Thymus (tissue), 11 donors: Measurements from ENCODE around the gene PBX1. TPM values are rescaled to one million over a fixed set of nuclear protein-coding genes. Genes with fewer than 3 reads are reported as not detected.
"Not testable (repeated sequence)": the region's sequence is repeated elsewhere in the genome, so short reads cannot be mapped to it uniquely, and the experiment has no call there.

ENCODE experiments used
- DNase-seq, 9 donors: peaks; one replicate each; pipeline ENCODE4 v3.0.0-alpha.2; 2013; ENCODE audit warnings: low spot score in 9 of 9, low read depth in 6 of 9, missing footprints in 1 of 9
- H3K27ac ChIP-seq, 2 donors: one replicate each; pipeline ENCODE4 v1.5.1; 2013; ENCODE audit warnings: control low read depth in 1 of 2, low read depth in 1 of 2, low read length in 1 of 2, mild to moderate bottlenecking in 1 of 2, moderate library complexity in 1 of 2
- H3K27me3 ChIP-seq, 2 donors: one replicate each; pipeline ENCODE4 v1.5.1; 2013; ENCODE audit warnings: low read length in 1 of 2; ENCODE audit not compliant: control insufficient read depth in 2 of 2, insufficient read depth in 1 of 2
- H3K36me3 ChIP-seq, 2 donors: one replicate each; pipeline ENCODE4 v1.5.1; 2013; ENCODE audit warnings: low read length in 1 of 2, mild to moderate bottlenecking in 1 of 2, moderate library complexity in 1 of 2; ENCODE audit not compliant: control insufficient read depth in 2 of 2, insufficient read depth in 2 of 2
- H3K4me1 ChIP-seq, 2 donors: one replicate each; pipeline ENCODE4 v1.5.1; 2013; ENCODE audit warnings: low read length in 2 of 2; ENCODE audit not compliant: control insufficient read depth in 2 of 2, insufficient read depth in 2 of 2
- H3K4me3 ChIP-seq, 2 donors: one replicate each; pipeline ENCODE4 v1.5.1; 2013; ENCODE audit warnings: low read length in 2 of 2, control low read depth in 1 of 2, mild to moderate bottlenecking in 1 of 2
- H3K9me3 ChIP-seq, 2 donors: one replicate each; pipeline ENCODE4 v1.5.1; 2013; ENCODE audit warnings: low read length in 1 of 2, mild to moderate bottlenecking in 1 of 2; ENCODE audit not compliant: control insufficient read depth in 2 of 2, insufficient read depth in 1 of 2
- whole genome bisulfite sequencing: extraction: QIAGEN DNeasy Blood & Tissue Kit; methylation state at CpG from one replicate; pipeline ENCODE4 v1.1.7; 2013; 5-methylcytosine and 5-hydroxymethylcytosine counted together
- polyA plus RNA-seq: library from polyadenylated mRNA; stranded (reverse); fragments of 200-250 nt; gene quantifications from one replicate; pipeline ENCODE4 v1.2.3, GENCODE V29; 2013
- total RNA-seq: library from RNA; stranded (reverse); fragments of 120-200 nt; gene quantifications from one replicate; pipeline ENCODE4 v1.2.4, GENCODE V29; 2013
- donor health status: healthy.

The PBX1 gene
- total and polyA plus RNA-seq, 2 donors, result 12.7 to 12.9 TPM

- Histone ChIP-seq H3K27me3 (no peaks in the 10 kb centered on the region), H3K27ac (no peak overlapping the region), H3K4me1 (no peaks in the 10 kb centered on the region), H3K36me3 (no peaks in the 10 kb centered on the region), H3K4me3 (no peak overlapping the region), H3K9me3 (no peaks in the 10 kb centered on the region)
- DNase-seq, result no peak
- 96% methylated on average over 5 of the region's 5 CpGs for WGBS
Measured at GRCh38 chr1:164592634-164593033, 33.6 kb downstream of the PBX1 start.

GRCh38 chr1:164595212-164595611, 36.2 kb downstream of the PBX1 start:
- Histone ChIP-seq H3K9me3 (no peaks in the 10 kb centered on the region), H3K4me3 (no peak overlapping the region), H3K27me3 (no peaks in the 10 kb centered on the region), H3K36me3 (no peaks in the 10 kb centered on the region), H3K27ac (no peak overlapping the region), H3K4me1 (no peaks in the 10 kb centered on the region)
- DNase-seq, result no peak
- WGBS, result 69% methylated on average over 4 of the region's 4 CpGs

GRCh38 chr1:164596172-164596571, 37.2 kb downstream of the PBX1 start:
- H3K4me1 ChIP-seq, result no peaks in the 10 kb centered on the region
- no peaks in the 10 kb centered on the region for H3K36me3 ChIP-seq
- 94% methylated on average over 1 of the region's 1 CpG for WGBS
- no peaks in the 10 kb centered on the region for H3K27me3 ChIP-seq
- no peaks in the 10 kb centered on the region for H3K9me3 ChIP-seq
- no peak overlapping the region for H3K4me3 ChIP-seq
- no peak for DNase-seq
- no peak overlapping the region for H3K27ac ChIP-seq

- Histone ChIP-seq H3K27me3 (no peaks in the 10 kb centered on the region), H3K36me3 (no peaks in the 10 kb centered on the region), H3K9me3 (no peaks in the 10 kb centered on the region), H3K4me1 (no peaks in the 10 kb centered on the region), H3K27ac (no peak overlapping the region), H3K4me3 (no peak overlapping the region)
- 93% methylated on average over 6 of the region's 6 CpGs for WGBS
- DNase-seq, result no peak
Measured at GRCh38 chr1:164598719-164599118, 39.7 kb downstream of the PBX1 start.

GRCh38 chr1:164599272-164599671, 40.3 kb downstream of the PBX1 start:
- DNase-seq, result no peak
- no peaks in the 10 kb centered on the region for H3K36me3 ChIP-seq
- no peak overlapping the region for H3K27ac ChIP-seq
- no peaks in the 10 kb centered on the region for H3K27me3 ChIP-seq
- H3K4me1 ChIP-seq, result no peaks in the 10 kb centered on the region
- 94% methylated on average over 5 of the region's 5 CpGs for WGBS
- H3K4me3 ChIP-seq, result no peak overlapping the region
- H3K9me3 ChIP-seq, result no peaks in the 10 kb centered on the region

- Histone ChIP-seq H3K4me3 (no peak overlapping the region), H3K36me3 (no peaks in the 10 kb centered on the region), H3K27ac (peak overlapping the region in 1 of 2 donors; percentile 72), H3K27me3 (no peaks in the 10 kb centered on the region), H3K4me1 (no peaks in the 10 kb centered on the region), H3K9me3 (no peaks in the 10 kb centered on the region)
- DNase-seq, result no peak
- 85% methylated on average over 5 of the region's 5 CpGs for WGBS
Measured at GRCh38 chr1:164601399-164602100, 42.6 kb downstream of the PBX1 start.

- no peaks in the 10 kb centered on the region for H3K4me1 ChIP-seq
- no peak overlapping the region for H3K4me3 ChIP-seq
- H3K27me3 ChIP-seq, result no peaks in the 10 kb centered on the region
- DNase-seq, result peak in 1 of 9 donors; percentile 16
- no peaks in the 10 kb centered on the region for H3K9me3 ChIP-seq
- 92% methylated on average over 4 of the region's 4 CpGs for WGBS
- no peaks in the 10 kb centered on the region for H3K36me3 ChIP-seq
- peak overlapping the region in 1 of 2 donors; percentile 72 for H3K27ac ChIP-seq
Measured at GRCh38 chr1:164602101-164602422, 43.1 kb downstream of the PBX1 start.

GRCh38 chr1:164602480-164603093, 43.6 kb downstream of the PBX1 start:
- Histone ChIP-seq H3K9me3 (no peaks in the 10 kb centered on the region), H3K36me3 (no peaks in the 10 kb centered on the region), H3K4me1 (no peaks in the 10 kb centered on the region), H3K27me3 (no peaks in the 10 kb centered on the region), H3K27ac (peak overlapping the region in 1 of 2 donors; percentile 53), H3K4me3 (no peak overlapping the region)
- DNase-seq, result no peak
- 52% methylated on average over 10 of the region's 10 CpGs for WGBS

GRCh38 chr1:164603805-164604204, 44.8 kb downstream of the PBX1 start:
- H3K36me3 ChIP-seq, H3K4me1 ChIP-seq, H3K27ac ChIP-seq, DNase-seq, H3K4me3 ChIP-seq, H3K9me3 ChIP-seq, H3K27me3 ChIP-seq: not testable (repeated sequence)
- WGBS, result 87% methylated on average over 4 of the region's 4 CpGs
